ENCODE measurements around the gene ATAD3A.

Gene ATAD3A

GRCh38 chr1:1582585-1583346 lies 70.8 kb downstream of the ATAD3A start:
- no peak for DNase-seq (ENCODE audit: low read depth in 2 of 2)

- DNase-seq (ENCODE audit: low read depth in 2 of 2): no peak
Observed at GRCh38 chr1:1583347-1584010, 71.5 kb downstream of the ATAD3A start.

Measured in stimulated activated CD8-positive, alpha-beta memory T cell treated with anti-CD3 and anti-CD28 coated beads, Interleukin-15, amount 100 ng/mL, for 4 hours (primary cell).